Tibial nerve (tissue), 4 donors: Measurements from ENCODE around the gene MARCHF2.

Experiments used
- EP300 ChIP-seq, 2 donors: sonication (generic); formaldehyde crosslinking; IDR thresholded peaks; one replicate each; pipeline ENCODE4 v1.6.1; 2017; ENCODE audit warnings: antibody characterized with exemption in 2 of 2, mild to moderate bottlenecking in 1 of 2
- TF ChIP-seq, protein P1 (sequence below), 5 experiments: fragments of 200-600 bp in 3 of 5; fragments of 450-650 bp in 2 of 5; sonication (generic) in 3 of 5; IDR thresholded peaks; one replicate each; pipeline ENCODE4 v1.5.1; 2016 to 2019; ENCODE audit warnings: antibody characterized with exemption in 5 of 5, mild to moderate bottlenecking in 3 of 5, moderate library complexity in 2 of 5

DNA sequence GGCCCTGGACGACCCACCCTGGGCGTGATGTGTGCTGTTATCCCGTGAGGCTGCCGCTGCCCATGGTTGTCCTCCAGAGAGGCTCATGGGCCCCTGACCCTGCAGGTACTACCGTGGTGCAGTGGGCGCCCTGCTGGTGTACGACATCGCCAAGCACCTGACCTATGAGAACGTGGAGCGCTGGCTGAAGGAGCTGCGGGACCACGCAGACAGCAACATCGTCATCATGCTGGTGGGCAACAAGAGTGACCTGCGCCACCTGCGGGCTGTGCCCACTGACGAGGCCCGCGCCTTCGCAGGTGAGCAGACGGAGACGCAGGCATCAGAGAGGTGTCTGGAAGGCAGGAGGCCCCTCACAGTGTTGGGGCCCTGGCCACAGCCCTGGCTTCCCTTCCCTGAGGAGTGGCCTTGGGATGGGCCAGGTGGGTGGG lies 11.1 kb upstream of the MARCHF2 start:
- TF ChIP-seq, protein P1, sequence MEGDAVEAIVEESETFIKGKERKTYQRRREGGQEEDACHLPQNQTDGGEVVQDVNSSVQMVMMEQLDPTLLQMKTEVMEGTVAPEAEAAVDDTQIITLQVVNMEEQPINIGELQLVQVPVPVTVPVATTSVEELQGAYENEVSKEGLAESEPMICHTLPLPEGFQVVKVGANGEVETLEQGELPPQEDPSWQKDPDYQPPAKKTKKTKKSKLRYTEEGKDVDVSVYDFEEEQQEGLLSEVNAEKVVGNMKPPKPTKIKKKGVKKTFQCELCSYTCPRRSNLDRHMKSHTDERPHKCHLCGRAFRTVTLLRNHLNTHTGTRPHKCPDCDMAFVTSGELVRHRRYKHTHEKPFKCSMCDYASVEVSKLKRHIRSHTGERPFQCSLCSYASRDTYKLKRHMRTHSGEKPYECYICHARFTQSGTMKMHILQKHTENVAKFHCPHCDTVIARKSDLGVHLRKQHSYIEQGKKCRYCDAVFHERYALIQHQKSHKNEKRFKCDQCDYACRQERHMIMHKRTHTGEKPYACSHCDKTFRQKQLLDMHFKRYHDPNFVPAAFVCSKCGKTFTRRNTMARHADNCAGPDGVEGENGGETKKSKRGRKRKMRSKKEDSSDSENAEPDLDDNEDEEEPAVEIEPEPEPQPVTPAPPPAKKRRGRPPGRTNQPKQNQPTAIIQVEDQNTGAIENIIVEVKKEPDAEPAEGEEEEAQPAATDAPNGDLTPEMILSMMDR (IDR thresholded peaks at IDR 0.05) = no peak
- no peak for TF ChIP-seq EP300 (IDR thresholded peaks at IDR 0.05)
